Type B pancreatic cell (in vitro differentiated cells): ENCODE data around the gene CHRDL1. TPM values are rescaled to one million over a fixed set of nuclear protein-coding genes. Genes with fewer than 3 reads are reported as not detected.

Experiments used
- DNase-seq: peaks from one replicate; pipeline ENCODE4 v3.0.0; 2021; ENCODE audit warnings: mixed read lengths; ENCODE audit not compliant: unreplicated experiment; ENCODE audit errors: extremely low spot score
- H3K27ac Mint-ChIP-seq: 2 replicates; pipeline ENCODE4 v1.8.0; 2021; ENCODE audit warnings: mild to moderate bottlenecking, mixed read lengths
- H3K27me3 Mint-ChIP-seq: 2 replicates; pipeline ENCODE4 v1.8.0; 2021; ENCODE audit warnings: mixed read lengths
- H3K36me3 Mint-ChIP-seq: 2 replicates; pipeline ENCODE4 v1.8.0; 2021; ENCODE audit warnings: mixed read lengths
- H3K4me1 Mint-ChIP-seq: one replicate; pipeline ENCODE4 v1.8.0; 2021; ENCODE audit warnings: mixed read lengths; ENCODE audit not compliant: unreplicated experiment
- H3K4me3 Mint-ChIP-seq: 2 replicates; pipeline ENCODE4 v1.8.0; 2021; ENCODE audit warnings: mild to moderate bottlenecking, mixed read lengths
- H3K9me3 Mint-ChIP-seq: 2 replicates; pipeline ENCODE4 v1.8.0; 2021; ENCODE audit warnings: mixed read lengths
- total RNA-seq: library from RNA; stranded (reverse); gene quantifications from 2 replicates; pipeline ENCODE4 v1.2.1, GENCODE V29; 2021; ENCODE audit warnings: low replicate concordance
- TF ChIP-seq, protein P1 (sequence below): fragments of 200-600 bp; sonication (generic); conservative IDR thresholded peaks from 2 replicates; pipeline ENCODE4 v1.5.0; 2021; ENCODE audit warnings: antibody characterized with exemption, mild to moderate bottlenecking

CHRDL1 gene
- total RNA-seq, 1 donor from 2014 or later = 4.3 TPM

DNA sequence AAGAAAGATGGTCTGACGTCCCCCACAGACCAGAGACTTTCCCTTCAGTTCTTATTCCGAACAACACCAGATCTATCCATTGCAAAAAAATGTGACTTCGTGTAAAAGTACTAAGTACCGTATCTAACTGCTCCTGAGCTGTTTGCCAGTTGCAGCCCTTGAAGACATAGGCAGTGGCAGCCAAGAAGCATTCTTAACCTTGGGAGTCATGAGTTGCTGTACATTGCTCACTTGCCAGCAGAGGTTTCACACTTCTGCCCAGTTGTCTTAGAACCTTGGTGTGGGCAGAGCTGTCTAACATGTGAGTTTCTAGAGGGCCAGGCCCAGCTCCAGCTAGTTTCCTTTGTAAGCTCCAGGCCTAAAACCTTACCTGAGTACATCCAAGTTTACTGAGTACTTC, 10.5 kb upstream of the CHRDL1 start:
- H3K36me3 Mint-ChIP-seq = no peaks in the 10 kb centered on the region
- no peak for DNase-seq
- peaks cover under 1% of the 10 kb centered on the region for H3K4me1 Mint-ChIP-seq
- no peak overlapping the region for H3K4me3 Mint-ChIP-seq
- H3K27me3 Mint-ChIP-seq = peaks cover 8% of the 10 kb centered on the region
- H3K27ac Mint-ChIP-seq = no peak overlapping the region
- H3K9me3 Mint-ChIP-seq = no peaks in the 10 kb centered on the region
- TF ChIP-seq, protein P1, sequence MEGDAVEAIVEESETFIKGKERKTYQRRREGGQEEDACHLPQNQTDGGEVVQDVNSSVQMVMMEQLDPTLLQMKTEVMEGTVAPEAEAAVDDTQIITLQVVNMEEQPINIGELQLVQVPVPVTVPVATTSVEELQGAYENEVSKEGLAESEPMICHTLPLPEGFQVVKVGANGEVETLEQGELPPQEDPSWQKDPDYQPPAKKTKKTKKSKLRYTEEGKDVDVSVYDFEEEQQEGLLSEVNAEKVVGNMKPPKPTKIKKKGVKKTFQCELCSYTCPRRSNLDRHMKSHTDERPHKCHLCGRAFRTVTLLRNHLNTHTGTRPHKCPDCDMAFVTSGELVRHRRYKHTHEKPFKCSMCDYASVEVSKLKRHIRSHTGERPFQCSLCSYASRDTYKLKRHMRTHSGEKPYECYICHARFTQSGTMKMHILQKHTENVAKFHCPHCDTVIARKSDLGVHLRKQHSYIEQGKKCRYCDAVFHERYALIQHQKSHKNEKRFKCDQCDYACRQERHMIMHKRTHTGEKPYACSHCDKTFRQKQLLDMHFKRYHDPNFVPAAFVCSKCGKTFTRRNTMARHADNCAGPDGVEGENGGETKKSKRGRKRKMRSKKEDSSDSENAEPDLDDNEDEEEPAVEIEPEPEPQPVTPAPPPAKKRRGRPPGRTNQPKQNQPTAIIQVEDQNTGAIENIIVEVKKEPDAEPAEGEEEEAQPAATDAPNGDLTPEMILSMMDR = no peak

DNA sequence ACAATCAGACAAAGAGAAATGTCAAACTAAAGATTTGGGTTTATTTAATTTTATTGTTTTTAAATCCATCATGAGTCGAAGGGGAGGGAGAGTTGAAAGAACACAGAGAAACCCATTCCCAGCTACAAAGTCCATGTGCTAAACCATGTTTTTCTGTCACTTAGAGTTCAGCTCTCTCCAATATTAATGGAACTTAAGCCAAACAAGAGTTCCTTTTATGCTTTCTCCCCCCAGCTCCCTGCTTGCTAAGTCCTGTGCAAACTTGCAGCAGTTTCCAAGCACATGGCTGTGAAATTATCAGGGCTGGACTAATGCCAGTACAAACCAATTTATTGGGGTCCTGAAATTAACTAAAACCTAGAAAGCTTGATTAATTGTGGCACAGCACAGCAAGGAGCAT, 9.7 kb upstream of the CHRDL1 start:
- H3K4me1 Mint-ChIP-seq = no peaks in the 10 kb centered on the region
- no peak overlapping the region for H3K27ac Mint-ChIP-seq
- H3K9me3 Mint-ChIP-seq = no peaks in the 10 kb centered on the region
- H3K36me3 Mint-ChIP-seq = no peaks in the 10 kb centered on the region
- TF ChIP-seq, protein P1 = no peak
- DNase-seq = no peak
- H3K4me3 Mint-ChIP-seq = no peak overlapping the region
- H3K27me3 Mint-ChIP-seq = peaks cover 8% of the 10 kb centered on the region

DNA sequence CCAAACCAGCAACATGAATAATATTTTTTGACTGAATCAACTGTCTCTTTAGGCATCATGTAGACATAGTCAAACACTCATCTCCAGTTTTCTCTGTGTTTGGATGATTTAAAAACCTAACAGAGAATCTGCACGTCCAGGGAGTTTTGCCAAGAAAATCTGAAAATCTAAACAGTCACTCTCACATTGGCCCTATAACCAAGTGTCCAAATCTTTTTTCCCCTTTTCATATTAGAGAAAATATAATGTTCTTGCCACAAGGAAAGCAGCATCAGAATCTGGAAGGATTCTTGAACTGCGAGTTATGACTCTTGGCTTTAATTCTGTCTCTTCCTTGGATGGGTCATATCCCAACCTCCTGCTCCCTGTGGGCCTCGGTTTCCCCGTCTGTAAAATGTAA, 8.8 kb upstream of the CHRDL1 start:
- DNase-seq = no peak
- Mint-ChIP-seq H3K27me3 (peaks cover 8% of the 10 kb centered on the region), H3K4me1 (no peaks in the 10 kb centered on the region), H3K36me3 (no peaks in the 10 kb centered on the region), H3K27ac (no peak overlapping the region), H3K9me3 (no peaks in the 10 kb centered on the region), H3K4me3 (no peak overlapping the region)
- TF ChIP-seq, protein P1 = no peak

DNA sequence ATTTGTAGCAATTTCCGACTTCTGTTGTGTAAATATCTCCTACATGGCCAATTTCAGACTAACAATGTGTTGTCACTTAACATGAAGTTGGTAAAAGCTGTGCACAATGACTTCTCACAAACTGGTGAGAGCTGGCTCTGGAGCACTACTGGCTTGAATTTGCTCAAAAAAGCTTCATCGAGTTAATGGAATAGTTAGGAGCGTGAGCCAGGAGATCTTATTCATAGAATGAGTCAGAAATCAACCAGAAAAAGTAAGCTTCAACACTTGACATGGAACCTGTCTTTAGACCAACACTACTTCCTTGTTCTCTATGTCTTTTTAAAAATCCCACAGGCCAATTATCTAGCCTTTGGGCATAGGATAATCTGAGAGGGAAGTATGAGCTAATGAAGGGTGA, 7.9 kb upstream of the CHRDL1 start:
- TF ChIP-seq, protein P1 = no peak

DNA sequence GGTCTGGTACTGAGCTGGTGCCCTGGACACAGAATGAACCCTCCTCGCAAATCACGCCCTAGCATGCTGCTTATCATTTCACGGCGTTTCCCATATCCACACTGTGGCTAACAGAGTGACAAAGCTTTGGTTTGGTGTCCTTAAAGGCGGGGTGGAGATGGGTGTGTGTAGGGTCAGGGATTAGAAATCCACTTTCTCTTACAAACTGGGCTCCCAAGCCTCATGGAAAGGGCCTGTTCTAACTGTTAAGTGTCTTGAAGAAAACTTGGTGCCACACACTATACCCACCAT, 735 bp upstream of the CHRDL1 start:
- DNase-seq = no peak
- H3K4me1 Mint-ChIP-seq = peaks cover 4% of the 10 kb centered on the region

More for the DNA sequence above, 7.9 kb upstream of the CHRDL1 start:
- DNase-seq = no peak
- Mint-ChIP-seq H3K36me3 (no peaks in the 10 kb centered on the region), H3K4me1 (no peaks in the 10 kb centered on the region), H3K27me3 (peaks cover 10% of the 10 kb centered on the region), H3K4me3 (no peak overlapping the region), H3K27ac (no peak overlapping the region), H3K9me3 (no peaks in the 10 kb centered on the region)

More for the DNA sequence above, 735 bp upstream of the CHRDL1 start:
- Mint-ChIP-seq H3K36me3 (no peaks in the 10 kb centered on the region), H3K27me3 (peaks cover 62% of the 10 kb centered on the region), H3K27ac (no peak overlapping the region), H3K9me3 (no peaks in the 10 kb centered on the region), H3K4me3 (peak overlapping the region; percentile 94)
- TF ChIP-seq, protein P1 = no peak
